Psoas muscle (tissue), 8 donors: ENCODE data around the gene DEPDC5. TPM values are rescaled to one million over a fixed set of nuclear protein-coding genes. Genes with fewer than 3 reads are reported as not detected.

Source experiments
- ATAC-seq, 4 donors: fragments of 200-7000 bp; cut with Tn5 transposase; one replicate each; pipeline ENCODE4 v1.9.1; 2020; ENCODE audit warnings: moderate library complexity in 3 of 4, mild to moderate bottlenecking in 2 of 4
- DNase-seq, 2 donors: peaks; one replicate each; pipeline ENCODE4 v3.0.0-alpha.2; 2020
- H3K27ac ChIP-seq: fragments of 200-600 bp; one replicate; pipeline ENCODE4 v1.8.0; 2022
- H3K27me3 ChIP-seq, 3 donors: fragments of 200-600 bp in 1 of 3; one replicate each; pipeline versions ENCODE4 v1.6.1 to v1.8.0; 2013 to 2022; ENCODE audit warnings: low read length in 2 of 3, mild to moderate bottlenecking in 2 of 3, moderate library complexity in 1 of 3; ENCODE audit not compliant: insufficient read depth in 3 of 3
- H3K36me3 ChIP-seq, 2 donors: fragments of 200-600 bp in 1 of 2; one replicate each; pipeline versions ENCODE4 v1.6.1 to v1.8.0; 2013 to 2022; ENCODE audit warnings: low read depth in 1 of 2, mild to moderate bottlenecking in 1 of 2, moderate library complexity in 1 of 2; ENCODE audit not compliant: insufficient read depth in 1 of 2
- H3K4me1 ChIP-seq: fragments of 200-600 bp; one replicate; pipeline ENCODE4 v1.8.0; 2022
- H3K4me3 ChIP-seq: fragments of 200-600 bp; one replicate; pipeline ENCODE4 v1.8.0; 2022; ENCODE audit warnings: mild to moderate bottlenecking
- H3K9me3 ChIP-seq: fragments of 200-600 bp; one replicate; pipeline ENCODE4 v1.8.0; 2022
- CTCF ChIP-seq: fragments of 200-600 bp; IDR thresholded peaks from one replicate; pipeline ENCODE4 v1.8.0; 2022; ENCODE audit warnings: antibody characterized with exemption
- WGBS, 3 donors: extraction: QIAGEN DNeasy Blood & Tissue Kit; methylation state at CpG; one replicate each; pipeline versions ENCODE4 v1.1.6 to v1.1.7; 2013; 5-methylcytosine and 5-hydroxymethylcytosine counted together
- intact Hi-C, 2 donors: fragments of 100-400 bp; cut with DNase I; formaldehyde crosslinking; loops; one replicate each; pipeline versions ENCODE4 v1.11.0 to v1.14.2; 2022
- polyA plus RNA-seq, 3 donors: library from polyadenylated mRNA; stranded (reverse); fragments of 200-250 nt; gene quantifications; one replicate each; pipeline ENCODE4 v1.2.3, GENCODE V29; 2013
- total RNA-seq, 4 donors: library from RNA; stranded (reverse); fragmentation: NEBNext Ultra II Directional in 2 of 4; extraction: Animal tissue kit (Norgen Biotek cat#: 25700) in 2 of 4; gene quantifications; one replicate each; pipeline versions ENCODE4 v1.2.1 to v1.2.4, GENCODE V29; 2021 to 2023
- donor health status: healthy with polysubstance abuse.
- donor health status: DM: no; HTN: no; CAD: no; lungs with moderate emphysema.
- donor health status: Bipolar disorder and iron deficiency.
- donor health status: healthy.
- donor health status: DM: yes; HTN: yes; CAD: no.
- donor health status: DM: no; HTN: no; CAD: no.
- donor health status: DM: no; HTN: no; CAD: no.
- donor health status: DM: yes; HTN: yes; CAD: no.

DEPDC5 gene
- total and polyA plus RNA-seq, 7 donors = 6.3 to 15.6 (median 9.1) TPM

GRCh38 chr22:31938296-31938695 lies 184.5 kb downstream of the DEPDC5 start:
- no peaks in the 10 kb centered on the region for H3K9me3 ChIP-seq
- 73 to 83% (median 80%) methylated on average over 8 of the region's 8 CpGs for WGBS, 3 donors
- intact Hi-C loops = no loop called here

GRCh38 chr22:31940506-31940905 lies 186.7 kb downstream of the DEPDC5 start:
- DNase-seq (no peak), ATAC-seq (no peak)
- Histone ChIP-seq H3K4me3 (no peak overlapping the region), H3K27me3 (no peaks in the 10 kb centered on the region), H3K9me3 (no peaks in the 10 kb centered on the region), H3K4me1 (peaks cover 3% of the 10 kb centered on the region), H3K36me3 (no peaks in the 10 kb centered on the region), H3K27ac (no peak overlapping the region)
- WGBS, 3 donors = 78 to 88% (median 78%) methylated on average over 9 of the region's 9 CpGs
- intact Hi-C loops = no loop called here
- no peak for TF ChIP-seq CTCF

More at GRCh38 chr22:31938296-31938695, 184.5 kb downstream of the DEPDC5 start:
- no peak for TF ChIP-seq CTCF
- H3K4me3 ChIP-seq = no peak overlapping the region
- DNase-seq (no peak), ATAC-seq (no peak)
- no peak overlapping the region for H3K27ac ChIP-seq
- H3K4me1 ChIP-seq = no peaks in the 10 kb centered on the region
- no peaks in the 10 kb centered on the region for H3K27me3 ChIP-seq
- no peaks in the 10 kb centered on the region for H3K36me3 ChIP-seq

- Histone ChIP-seq H3K4me3 (no peak overlapping the region), H3K36me3 (peaks cover 0 to 9% of the 10 kb centered on the region in 2 donors), H3K27me3 (no peaks in the 10 kb centered on the region), H3K4me1 (peaks cover 18% of the 10 kb centered on the region), H3K27ac (no peak overlapping the region), H3K9me3 (no peaks in the 10 kb centered on the region)
- ATAC-seq (no peak), DNase-seq (no peak)
- WGBS, 3 donors = 89 to 96% (median 90%) methylated on average over 5 of the region's 5 CpGs
- TF ChIP-seq CTCF = no peak
- intact Hi-C loops = no loop called here
Measured at GRCh38 chr22:31942091-31942490, 188.3 kb downstream of the DEPDC5 start.

- peaks cover 0 to 22% of the 10 kb centered on the region in 2 donors for H3K36me3 ChIP-seq
- H3K9me3 ChIP-seq = no peaks in the 10 kb centered on the region
- TF ChIP-seq CTCF = no peak
- intact Hi-C loops = no loop called here
- ATAC-seq (no peak), DNase-seq (no peak)
- peak overlapping the region; percentile 96 for H3K27ac ChIP-seq
- peaks cover 27% of the 10 kb centered on the region for H3K4me1 ChIP-seq
- peak overlapping the region; percentile 98 for H3K4me3 ChIP-seq
- H3K27me3 ChIP-seq = no peaks in the 10 kb centered on the region
- 39 to 47% (median 40%) methylated on average over 15 of the region's 15 CpGs for WGBS, 3 donors
Measured at GRCh38 chr22:31943206-31943977, 189.6 kb downstream of the DEPDC5 start.
